Measurements from ENCODE around the gene PPP3CA. TPM values are rescaled to one million over a fixed set of nuclear protein-coding genes. Genes with fewer than 3 reads are reported as not detected.

Gene PPP3CA
- total RNA-seq, 1 donor from 2014 or later = 20.5 TPM

GRCh38 chr4:101171747-101172146 lies 175.6 kb downstream of the PPP3CA start:
- ATAC-seq (ENCODE audit: poor library complexity) = no peak
- intact Hi-C loops (cut with DNase I) = loop anchor here (10.0 kb wide), 1 partner anchor 473 kb away; no protein-coding TSS in a partner anchor
- DNase-seq = no peak

GRCh38 chr4:101169044-101170014 lies 178.0 kb downstream of the PPP3CA start:
- intact Hi-C loops (cut with DNase I) = loop anchor here (5.0 to 10.0 kb wide), 2 partner anchors 475 to 563 kb away; no protein-coding TSS in a partner anchor
- DNase-seq (peak; percentile 42), ATAC-seq (ENCODE audit: poor library complexity) (peak; percentile 98)

- intact Hi-C loops (cut with DNase I) = no loop called here
- no peak for DNase-seq
- no peak for ATAC-seq (ENCODE audit: poor library complexity)
Observed at GRCh38 chr4:101163936-101164335, 183.4 kb downstream of the PPP3CA start.

- intact Hi-C loops (cut with DNase I) = no loop called here
- ATAC-seq (ENCODE audit: poor library complexity) (no peak), DNase-seq (no peak)
Observed at GRCh38 chr4:101162990-101163380, 184.3 kb downstream of the PPP3CA start.

GRCh38 chr4:101160792-101161592 lies 186.3 kb downstream of the PPP3CA start:
- DNase-seq (no peak), ATAC-seq (ENCODE audit: poor library complexity) (no peak)
- intact Hi-C loops (cut with DNase I) = no loop called here

- no peak for DNase-seq
- intact Hi-C loops (cut with DNase I) = no loop called here
- ATAC-seq (ENCODE audit: poor library complexity) = no peak
Observed at GRCh38 chr4:101158507-101158906, 188.8 kb downstream of the PPP3CA start.

GRCh38 chr4:101158134-101158482 lies 189.2 kb downstream of the PPP3CA start:
- intact Hi-C loops (cut with DNase I) = no loop called here
- DNase-seq (no peak), ATAC-seq (ENCODE audit: poor library complexity) (no peak)

GRCh38 chr4:101157415-101158133 lies 189.8 kb downstream of the PPP3CA start:
- DNase-seq (no peak), ATAC-seq (ENCODE audit: poor library complexity) (no peak)
- intact Hi-C loops (cut with DNase I) = no loop called here

- DNase-seq = no peak
- intact Hi-C loops (cut with DNase I) = no loop called here
- ATAC-seq (ENCODE audit: poor library complexity) = no peak
Observed at GRCh38 chr4:101156619-101157310, 190.6 kb downstream of the PPP3CA start.

- ATAC-seq (ENCODE audit: poor library complexity) = no peak
- no peak for DNase-seq
Observed at GRCh38 chr4:101155945-101156344, 191.4 kb downstream of the PPP3CA start.

GRCh38 chr4:101155368-101155767 lies 192.0 kb downstream of the PPP3CA start:
- DNase-seq (no peak), ATAC-seq (ENCODE audit: poor library complexity) (no peak)
- intact Hi-C loops (cut with DNase I) = no loop called here

More at GRCh38 chr4:101155945-101156344, 191.4 kb downstream of the PPP3CA start:
- intact Hi-C loops (cut with DNase I) = no loop called here

- DNase-seq (no peak), ATAC-seq (ENCODE audit: poor library complexity) (no peak)
- intact Hi-C loops (cut with DNase I) = no loop called here
Observed at GRCh38 chr4:101153653-101154052, 193.7 kb downstream of the PPP3CA start.

GRCh38 chr4:101152521-101152920 lies 194.8 kb downstream of the PPP3CA start:
- no peak for DNase-seq
- intact Hi-C loops (cut with DNase I) = no loop called here
- ATAC-seq (ENCODE audit: poor library complexity) = no peak

GRCh38 chr4:101148551-101148950 lies 198.8 kb downstream of the PPP3CA start:
- ATAC-seq (ENCODE audit: poor library complexity) = no peak
- intact Hi-C loops (cut with DNase I) = no loop called here
- DNase-seq = no peak

GRCh38 chr4:101147283-101147682 lies 200.0 kb downstream of the PPP3CA start:
- ATAC-seq (ENCODE audit: poor library complexity) (no peak), DNase-seq (no peak)
- intact Hi-C loops (cut with DNase I) = no loop called here

- no peak for ATAC-seq (ENCODE audit: poor library complexity)
- intact Hi-C loops (cut with DNase I) = no loop called here
- no peak for DNase-seq
Observed at GRCh38 chr4:101145021-101145420, 202.3 kb downstream of the PPP3CA start.

GRCh38 chr4:101142259-101142658 lies 205.1 kb downstream of the PPP3CA start:
- ATAC-seq (ENCODE audit: poor library complexity) (no peak), DNase-seq (no peak)
- intact Hi-C loops (cut with DNase I) = no loop called here

GRCh38 chr4:101141855-101142254 lies 205.5 kb downstream of the PPP3CA start:
- intact Hi-C loops (cut with DNase I) = no loop called here
- ATAC-seq (ENCODE audit: poor library complexity) (no peak), DNase-seq (no peak)
